Activated T-cell treated with anti-CD3 and anti-CD28 coated beads, Interleukin-2, amount 50 U/mL, for 4 hours (primary cell): ENCODE measurements around the gene GZMA. TPM values are rescaled to one million over a fixed set of nuclear protein-coding genes. Genes with fewer than 3 reads are reported as not detected.

Experiments
- ATAC-seq, 2 donors: fragments of 200-7000 bp; cut with Tn5 transposase; one replicate each; pipeline ENCODE4 v1.10.0; 2021
- DNase-seq: peaks from one replicate; pipeline ENCODE4 v3.0.0-alpha.2; 2020
- H3K27me3 Mint-ChIP-seq: one replicate; pipeline ENCODE4 v1.8.0; 2021; ENCODE audit warnings: low read depth, mixed read lengths
- H3K36me3 Mint-ChIP-seq: one replicate; pipeline ENCODE4 v1.8.0; 2022; ENCODE audit warnings: mixed read lengths; ENCODE audit not compliant: insufficient read depth
- H3K4me1 Mint-ChIP-seq: one replicate; pipeline ENCODE4 v1.8.0; 2021; ENCODE audit warnings: low read depth, mixed read lengths
- H3K4me3 Mint-ChIP-seq: one replicate; pipeline ENCODE4 v1.8.0; 2021; ENCODE audit warnings: mild to moderate bottlenecking, moderate library complexity, mixed read lengths
- H3K9me3 Mint-ChIP-seq: one replicate; pipeline ENCODE4 v1.8.0; 2021; ENCODE audit warnings: mixed read lengths
- total RNA-seq, 3 donors: library from RNA; stranded (reverse); gene quantifications; one replicate each; pipeline ENCODE4 v1.2.1, GENCODE V29; 2021

The GZMA gene
- total RNA-seq, 3 donors from 2014 or later, result 5.6 to 14.4 (median 7.7) TPM

- Mint-ChIP-seq H3K4me3 (no peak overlapping the region), H3K4me1 (peaks cover 15% of the 10 kb centered on the region), H3K9me3 (no peaks in the 10 kb centered on the region), H3K36me3 (no peaks in the 10 kb centered on the region), H3K27me3 (no peaks in the 10 kb centered on the region)
- DNase-seq, result no peak
- peak in 1 of 2 donors; percentile 25 for ATAC-seq
These were observed 38.6 kb downstream of the GZMA start for GRCh38 chr5:55140908-55141665.

GRCh38 chr5:55141945-55142690 is 39.7 kb downstream of the GZMA start:
- no peak for DNase-seq
- H3K9me3 Mint-ChIP-seq, result no peaks in the 10 kb centered on the region
- H3K4me3 Mint-ChIP-seq, result no peak overlapping the region
- H3K4me1 Mint-ChIP-seq, result peaks cover 20% of the 10 kb centered on the region
- peak; percentile 57 to 67 for ATAC-seq
- H3K36me3 Mint-ChIP-seq, result no peaks in the 10 kb centered on the region
- H3K27me3 Mint-ChIP-seq, result no peaks in the 10 kb centered on the region

GRCh38 chr5:55143624-55144023 is 41.2 kb downstream of the GZMA start:
- H3K4me1 Mint-ChIP-seq, result peaks cover 20% of the 10 kb centered on the region
- ATAC-seq (no peak), DNase-seq (no peak)
- no peak overlapping the region for H3K4me3 Mint-ChIP-seq
- H3K9me3 Mint-ChIP-seq, result no peaks in the 10 kb centered on the region
- H3K36me3 Mint-ChIP-seq, result no peaks in the 10 kb centered on the region
- H3K27me3 Mint-ChIP-seq, result no peaks in the 10 kb centered on the region

GRCh38 chr5:55146080-55146479 is 43.6 kb downstream of the GZMA start:
- Mint-ChIP-seq H3K4me1 (peaks cover 19% of the 10 kb centered on the region), H3K4me3 (no peak overlapping the region), H3K27me3 (no peaks in the 10 kb centered on the region), H3K9me3 (no peaks in the 10 kb centered on the region), H3K36me3 (no peaks in the 10 kb centered on the region)
- no peak for DNase-seq
- no peak for ATAC-seq

GRCh38 chr5:55146543-55147151 is 44.2 kb downstream of the GZMA start:
- peak; percentile 86 to 94 for ATAC-seq
- no peak overlapping the region for H3K4me3 Mint-ChIP-seq

GRCh38 chr5:55149308-55149795 is 46.9 kb downstream of the GZMA start:
- DNase-seq (no peak), ATAC-seq (no peak)
- H3K9me3 Mint-ChIP-seq, result no peaks in the 10 kb centered on the region
- no peak overlapping the region for H3K4me3 Mint-ChIP-seq
- H3K27me3 Mint-ChIP-seq, result peaks cover 6% of the 10 kb centered on the region
- H3K36me3 Mint-ChIP-seq, result no peaks in the 10 kb centered on the region
- peaks cover 7% of the 10 kb centered on the region for H3K4me1 Mint-ChIP-seq

More at GRCh38 chr5:55146543-55147151, 44.2 kb downstream of the GZMA start:
- no peaks in the 10 kb centered on the region for H3K27me3 Mint-ChIP-seq
- H3K9me3 Mint-ChIP-seq, result no peaks in the 10 kb centered on the region
- no peaks in the 10 kb centered on the region for H3K36me3 Mint-ChIP-seq
- peak; percentile 83 for DNase-seq
- peaks cover 14% of the 10 kb centered on the region for H3K4me1 Mint-ChIP-seq

- Mint-ChIP-seq H3K27me3 (peaks cover 7% of the 10 kb centered on the region), H3K36me3 (no peaks in the 10 kb centered on the region), H3K4me1 (no peaks in the 10 kb centered on the region), H3K4me3 (no peak overlapping the region), H3K9me3 (no peaks in the 10 kb centered on the region)
- no peak for DNase-seq
- ATAC-seq, result no peak
These were observed 49.7 kb downstream of the GZMA start for GRCh38 chr5:55151923-55152842.

GRCh38 chr5:55154873-55155272 is 52.4 kb downstream of the GZMA start:
- DNase-seq (no peak), ATAC-seq (no peak)
- Mint-ChIP-seq H3K27me3 (peaks cover 11% of the 10 kb centered on the region), H3K4me3 (no peak overlapping the region), H3K4me1 (no peaks in the 10 kb centered on the region), H3K36me3 (no peaks in the 10 kb centered on the region), H3K9me3 (no peaks in the 10 kb centered on the region)

Other genes starting within 250 kb of the GZMA start
- gene ESM1, start 117.1 kb upstream of the GZMA start, total RNA-seq, result under 1 TPM in 1 of 3 donors, not detected in 2; 0.18 TPM
- gene GZMK, start 78.4 kb upstream of the GZMA start, total RNA-seq, result under 1 TPM; 0.25 to 0.50 (median 0.35) TPM
- under 1 TPM; 0.08 to 0.40 (median 0.16) TPM for gene GPX8, start 57.5 kb downstream of the GZMA start, total RNA-seq
- gene CDC20B, start 70.5 kb downstream of the GZMA start, total RNA-seq, result under 1 TPM in 2 of 3 donors, not detected in 1; 0.11 to 0.16 TPM
- not detected for gene MCIDAS, start 124.7 kb downstream of the GZMA start, total RNA-seq
- not detected for gene CCNO, start 131.0 kb downstream of the GZMA start, total RNA-seq
- 10 to 100 TPM; 22.3 to 23.1 (median 22.5) TPM for gene DHX29, start 205.0 kb downstream of the GZMA start, total RNA-seq
- gene MTREX, start 205.3 kb downstream of the GZMA start, total RNA-seq, result 100 to 1,000 TPM; 115 to 121 (median 117) TPM